GM23338 (cell line): ENCODE data around the gene SLC37A1. TPM values are rescaled to one million over a fixed set of nuclear protein-coding genes. Genes with fewer than 3 reads are reported as not detected.

Experiments
- ATAC-seq: fragments of 200-7000 bp; cut with Tn5 transposase; 3 replicates; pipeline ENCODE4 v1.9.1; 2020
- DNase-seq: peaks from one replicate; pipeline ENCODE4 v3.0.0-alpha.2; 2015; ENCODE audit warnings: low spot score
- H2AFZ ChIP-seq: fragments of 200-600 bp; sonication (generic); 2 replicates; pipeline ENCODE4 v1.8.0; 2016; ENCODE audit warnings: antibody characterized with exemption, mild to moderate bottlenecking, moderate library complexity
- H3F3A ChIP-seq: fragments of 200-600 bp; sonication (generic); replicated peaks from 2 replicates; pipeline ENCODE4 v1.8.0; 2017; ENCODE audit warnings: antibody characterized with exemption, mixed run types, low read depth
- H3K27ac ChIP-seq: fragments of 200-600 bp; sonication (generic); 2 replicates; pipeline ENCODE4 v1.6.1; 2016; ENCODE audit warnings: low read depth
- H3K27me3 ChIP-seq: fragments of 200-600 bp; sonication (generic); 2 replicates; pipeline ENCODE4 v1.8.0; 2016; ENCODE audit warnings: mild to moderate bottlenecking, mixed run types, moderate library complexity; ENCODE audit not compliant: insufficient read depth
- H3K36me3 ChIP-seq: fragments of 200-600 bp; sonication (generic); 2 replicates; pipeline ENCODE4 v1.8.0; 2016; ENCODE audit warnings: mild to moderate bottlenecking; ENCODE audit not compliant: insufficient read depth
- H3K4me1 ChIP-seq: fragments of 200-600 bp; sonication (generic); 2 replicates; pipeline ENCODE4 v1.8.0; 2016; ENCODE audit warnings: mild to moderate bottlenecking, moderate library complexity; ENCODE audit not compliant: insufficient read depth
- H3K4me2 ChIP-seq: fragments of 200-600 bp; sonication (generic); 2 replicates; pipeline ENCODE4 v1.7.1; 2017; ENCODE audit warnings: mixed run types
- H3K4me3 ChIP-seq: fragments of 200-600 bp; sonication (generic); 2 replicates; pipeline ENCODE4 v1.6.1; 2016; ENCODE audit warnings: mixed run types
- H3K79me2 ChIP-seq: fragments of 200-600 bp; sonication (generic); replicated peaks from 2 replicates; pipeline ENCODE4 v1.8.0; 2017; ENCODE audit warnings: mild to moderate bottlenecking; ENCODE audit not compliant: insufficient read depth
- H3K9me2 ChIP-seq: fragments of 200-600 bp; sonication (generic); 2 replicates; pipeline ENCODE4 v1.8.0; 2017; ENCODE audit not compliant: insufficient read depth
- H4K20me1 ChIP-seq: fragments of 200-600 bp; sonication (generic); replicated peaks from 2 replicates; pipeline ENCODE4 v1.8.0; 2017; ENCODE audit warnings: mild to moderate bottlenecking; ENCODE audit not compliant: insufficient read depth
- H3K27ac Mint-ChIP-seq: 2 replicates; pipeline ENCODE4 v1.8.0; 2020; ENCODE audit warnings: inconsistent platforms, mild to moderate bottlenecking, moderate library complexity, mixed read lengths
- H3K27me3 Mint-ChIP-seq: 3 replicates; pipeline ENCODE4 v1.8.0; 2022; ENCODE audit warnings: low read depth, mild to moderate bottlenecking, moderate library complexity, mixed read lengths, inconsistent platforms; ENCODE audit not compliant: insufficient read depth, poor library complexity
- H3K36me3 Mint-ChIP-seq: 3 replicates; pipeline ENCODE4 v1.8.0; 2021; ENCODE audit warnings: low read depth, mild to moderate bottlenecking, inconsistent platforms, moderate library complexity, mixed read lengths
- H3K4me1 Mint-ChIP-seq: 3 replicates; pipeline ENCODE4 v1.8.0; 2020; ENCODE audit warnings: mild to moderate bottlenecking, inconsistent platforms, mixed read lengths
- H3K4me3 Mint-ChIP-seq: 3 replicates; pipeline ENCODE4 v1.8.0; 2021; ENCODE audit warnings: moderate library complexity, mild to moderate bottlenecking, inconsistent platforms, mixed read lengths
- H3K9me3 Mint-ChIP-seq: 3 replicates; pipeline ENCODE4 v1.8.0; 2020; ENCODE audit warnings: moderate library complexity, mild to moderate bottlenecking, inconsistent platforms, mixed read lengths
- CTCF ChIP-seq, 2 experiments: fragments of 200-600 bp in 1 of 2; sonication (generic) in 1 of 2; conservative IDR thresholded peaks; 2 replicates each; pipeline versions ENCODE4 v1.5.1 to v1.6.1; 2016 to 2017; ENCODE audit warnings: antibody characterized with exemption in 2 of 2, low read depth in 2 of 2, mild to moderate bottlenecking in 2 of 2, moderate library complexity in 1 of 2
- EZH2 ChIP-seq: fragments of 200-600 bp; sonication (generic); IDR thresholded peaks from one replicate; pipeline ENCODE4 v1.8.0; 2017; ENCODE audit warnings: antibody characterized with exemption, mild to moderate bottlenecking, low read depth; ENCODE audit not compliant: unreplicated experiment
- EZH2phosphoT487 ChIP-seq: fragments of 200-600 bp; sonication (generic); IDR thresholded peaks from one replicate; pipeline ENCODE4 v1.8.1; 2018; ENCODE audit warnings: antibody characterized with exemption; ENCODE audit not compliant: unreplicated experiment
- JUNB ChIP-seq: IDR thresholded peaks from one replicate; pipeline ENCODE4 v1.6.1; 2016; ENCODE audit warnings: antibody characterized with exemption; ENCODE audit not compliant: unreplicated experiment
- NANOG ChIP-seq: IDR thresholded peaks from 2 replicates; pipeline ENCODE4 v1.6.1; 2016; ENCODE audit warnings: antibody characterized with exemption, borderline replicate concordance
- POLR2AphosphoS5 ChIP-seq: IDR thresholded peaks from 2 replicates; pipeline ENCODE4 v1.6.1; 2016; ENCODE audit warnings: antibody characterized with exemption, low read depth
- ZNF462 ChIP-seq: fragments of 250-450 bp; sonication (Bioruptor Pico); IDR thresholded peaks from 2 replicates; pipeline ENCODE4 v1.5.0; 2020; ENCODE audit warnings: mild to moderate bottlenecking, moderate library complexity
- polyA plus RNA-seq: library from polyadenylated mRNA; unstranded; fragments of >200 nt; fragmentation: Nextera tagmentation; extraction: Ambion mirVana; gene quantifications from 2 replicates; pipeline ENCODE4 v1.2.1, GENCODE V29; 2016
- total RNA-seq: library from RNA; depleted of rRNA; stranded (reverse); fragments of >200 nt; shearing (Covaris generic); gene quantifications from 2 replicates; pipeline ENCODE4 v1.2.3, GENCODE V29; 2014

SLC37A1 gene
- total and polyA plus RNA-seq, 2 experiments from 2014 or later, result 14.0 to 30.3 TPM

GRCh38 chr21:42613756-42614155 lies 100.1 kb downstream of the SLC37A1 start (continued):
- TF ChIP-seq ZNF462 (CRISPR knock-in tag) (no peak), EZH2phosphoT487 (no peak), POLR2AphosphoS5 (no peak), EZH2 (no peak), JUNB (no peak), NANOG (no peak), CTCF (conservative IDR thresholded peaks at IDR 0.05; ENCODE audit: low read depth in 2 of 2) (no peak)

GRCh38 chr21:42614396-42614795 lies 100.7 kb downstream of the SLC37A1 start:
- H3K4me3 ChIP-seq, result no peak overlapping the region
- H2AFZ ChIP-seq, result peak overlapping the region; percentile 4; the same call in 1 of the 2 replicates
- TF ChIP-seq ZNF462 (CRISPR knock-in tag), result no peak

More at GRCh38 chr21:42614396-42614795, 100.7 kb downstream of the SLC37A1 start:
- no peak overlapping the region for H3K27ac Mint-ChIP-seq
- H3K9me3 Mint-ChIP-seq, result peaks cover 9% of the 10 kb centered on the region; the same call in 2 of the 3 replicates
- H3K4me3 Mint-ChIP-seq, result no peak overlapping the region
- H3K36me3 Mint-ChIP-seq, result no peaks in the 10 kb centered on the region
- no peaks in the 10 kb centered on the region for H3K27me3 ChIP-seq
- 0 out of 2 replicates have a peak, but pooled peaks cover 3% of the 10 kb centered on the region for H3F3A ChIP-seq
- H3K27me3 Mint-ChIP-seq, result peaks cover 6% of the 10 kb centered on the region
- H3K4me1 ChIP-seq, result no peaks in the 10 kb centered on the region
- 0 out of 2 replicates have a peak, but pooled peaks cover 5% of the 10 kb centered on the region for H3K9me2 ChIP-seq
- no peaks in the 10 kb centered on the region for H3K36me3 ChIP-seq
- DNase-seq, result no peak
- no peaks in the 10 kb centered on the region for H3K79me2 ChIP-seq
- no peaks in the 10 kb centered on the region for H3K4me1 Mint-ChIP-seq
- no peaks in the 10 kb centered on the region for H4K20me1 ChIP-seq
- no peak for ATAC-seq
- no peak overlapping the region for H3K27ac ChIP-seq
- H3K4me2 ChIP-seq, result no peak overlapping the region
